Large intestine (tissue), 3 donors: ENCODE results near the gene PARP9. TPM values are rescaled to one million over a fixed set of nuclear protein-coding genes. Genes with fewer than 3 reads are reported as not detected.

Experiments
- DNase-seq, 2 donors: peaks; one replicate each; pipeline versions ENCODE4 v3.0.0 to v3.0.0-alpha.2; 2013
- H3K27ac ChIP-seq: one replicate; pipeline ENCODE4 v1.5.1; 2013; ENCODE audit warnings: low read length
- H3K27me3 ChIP-seq: 2 replicates; pipeline ENCODE4 v1.6.1; 2013; ENCODE audit warnings: low read length; ENCODE audit not compliant: control insufficient read depth, insufficient read depth
- H3K36me3 ChIP-seq: 2 replicates; pipeline ENCODE4 v1.6.1; 2013; ENCODE audit warnings: low read length; ENCODE audit not compliant: control insufficient read depth, insufficient read depth
- H3K4me1 ChIP-seq: one replicate; pipeline ENCODE4 v1.6.1; 2013; ENCODE audit warnings: low read length; ENCODE audit not compliant: control insufficient read depth, insufficient read depth
- H3K4me3 ChIP-seq: one replicate; pipeline ENCODE4 v1.5.1; 2013; ENCODE audit warnings: low read length
- H3K9me3 ChIP-seq: one replicate; pipeline ENCODE4 v1.6.1; 2013; ENCODE audit warnings: mild to moderate bottlenecking, low read depth, low read length, moderate library complexity; ENCODE audit not compliant: control insufficient read depth
- WGBS: methylation state at CpG from one replicate; pipeline ENCODE4 v1.1.5; 2013; ENCODE audit warnings: low lambda C conversion rate; ENCODE audit not compliant: insufficient coverage; 5-methylcytosine and 5-hydroxymethylcytosine counted together
- polyA plus RNA-seq: library from polyadenylated mRNA; unstranded; fragments of 120-200 nt; gene quantifications from one replicate; pipeline ENCODE4 v1.2.1, GENCODE V29; 2013

Gene PARP9
- polyA plus RNA-seq, 1 donor = 32.0 TPM

DNA sequence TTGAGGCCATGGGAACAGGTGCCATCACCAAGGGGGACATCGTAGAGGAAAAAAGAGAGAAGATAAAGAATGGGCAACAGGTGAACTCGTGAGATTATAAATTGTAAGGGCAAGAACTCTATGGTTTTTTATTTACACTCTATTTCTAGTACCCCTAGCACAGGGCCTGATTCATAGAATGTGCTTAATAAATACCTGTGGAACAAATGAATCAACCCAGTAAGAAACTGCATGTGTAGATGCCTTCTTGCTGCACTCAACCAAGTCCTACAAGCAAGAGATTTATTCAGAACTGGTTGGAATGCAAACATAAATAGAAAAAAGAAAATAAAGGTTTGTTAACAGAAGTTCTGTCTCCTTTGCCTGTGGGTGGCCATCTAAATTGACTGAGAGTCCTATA is 30.6 kb downstream of the PARP9 start:
- Histone ChIP-seq H3K4me1 (peaks cover 11% of the 10 kb centered on the region), H3K27ac (no peak overlapping the region), H3K9me3 (no peaks in the 10 kb centered on the region), H3K4me3 (no peak overlapping the region), H3K36me3 (peaks cover 52% of the 10 kb centered on the region), H3K27me3 (no peaks in the 10 kb centered on the region)
- 86% methylated on average over 2 of the region's 2 CpGs for WGBS
- DNase-seq = no peak

DNA sequence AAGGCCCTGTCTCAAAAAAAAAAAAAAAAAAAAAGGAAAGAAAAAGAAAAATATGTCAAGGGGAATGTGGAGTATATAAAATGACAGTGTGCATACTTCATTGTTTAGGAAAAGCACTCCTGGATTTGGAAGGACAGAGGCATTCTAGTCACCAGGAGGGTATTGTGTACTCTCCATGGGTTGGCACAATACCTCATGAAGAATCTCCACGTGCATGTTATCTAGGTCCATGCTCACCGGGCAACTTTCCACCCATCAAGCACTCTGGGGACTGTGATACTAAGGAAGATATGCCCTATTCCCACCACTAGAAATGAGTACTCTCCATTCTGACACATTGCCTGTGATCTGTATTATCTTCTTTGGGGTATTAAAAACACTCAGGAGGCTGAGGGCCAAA is 33.9 kb downstream of the PARP9 start:
- no peaks in the 10 kb centered on the region for H3K9me3 ChIP-seq
- H3K27ac ChIP-seq = no peak overlapping the region
- peaks cover 5% of the 10 kb centered on the region for H3K4me1 ChIP-seq
- no CpG with 5 or more reads among the region's 2 CpGs for WGBS
- DNase-seq = no peak
- H3K4me3 ChIP-seq = no peak overlapping the region
- no peaks in the 10 kb centered on the region for H3K27me3 ChIP-seq
- H3K36me3 ChIP-seq = peaks cover 49% of the 10 kb centered on the region

- WGBS = 100% methylated on average over 4 of the region's 11 CpGs
- Histone ChIP-seq H3K27me3 (no peaks in the 10 kb centered on the region), H3K4me3 (no peak overlapping the region), H3K36me3 (peaks cover 4% of the 10 kb centered on the region), H3K27ac (no peak overlapping the region), H3K9me3 (no peaks in the 10 kb centered on the region), H3K4me1 (no peaks in the 10 kb centered on the region)
- DNase-seq = no peak
Measured at GRCh38 chr3:122523317-122523716, 40.8 kb downstream of the PARP9 start.

DNA sequence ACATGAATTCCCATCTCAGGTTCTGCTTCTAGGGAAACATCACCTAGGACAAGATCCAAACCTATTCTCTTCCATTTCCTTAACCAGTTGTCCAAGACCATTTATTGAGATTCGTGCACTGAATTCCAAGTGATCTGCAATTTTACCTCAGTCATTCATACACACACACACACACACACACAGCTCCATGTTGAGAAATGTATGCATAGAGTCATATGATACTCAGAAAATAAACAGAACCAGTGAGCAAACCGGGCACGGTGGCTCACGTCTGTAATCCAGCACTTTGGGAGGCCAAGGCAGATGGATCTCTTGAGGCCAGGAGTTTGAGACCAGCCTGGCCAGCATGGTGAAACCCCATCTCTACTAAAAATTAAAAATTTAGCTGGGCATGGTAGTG is 43.2 kb downstream of the PARP9 start:
- H3K9me3 ChIP-seq = no peaks in the 10 kb centered on the region
- H3K27me3 ChIP-seq = no peaks in the 10 kb centered on the region
- no peaks in the 10 kb centered on the region for H3K36me3 ChIP-seq
- WGBS = no CpG with 5 or more reads among the region's 4 CpGs
- no peak for DNase-seq
- no peak overlapping the region for H3K27ac ChIP-seq
- H3K4me3 ChIP-seq = no peak overlapping the region
- no peaks in the 10 kb centered on the region for H3K4me1 ChIP-seq

- Histone ChIP-seq H3K9me3 (no peaks in the 10 kb centered on the region), H3K27ac (no peak overlapping the region), H3K36me3 (no peaks in the 10 kb centered on the region), H3K4me1 (no peaks in the 10 kb centered on the region), H3K4me3 (no peak overlapping the region), H3K27me3 (no peaks in the 10 kb centered on the region)
- no peak for DNase-seq
Measured at GRCh38 chr3:122519693-122520092, 44.4 kb downstream of the PARP9 start.

DNA sequence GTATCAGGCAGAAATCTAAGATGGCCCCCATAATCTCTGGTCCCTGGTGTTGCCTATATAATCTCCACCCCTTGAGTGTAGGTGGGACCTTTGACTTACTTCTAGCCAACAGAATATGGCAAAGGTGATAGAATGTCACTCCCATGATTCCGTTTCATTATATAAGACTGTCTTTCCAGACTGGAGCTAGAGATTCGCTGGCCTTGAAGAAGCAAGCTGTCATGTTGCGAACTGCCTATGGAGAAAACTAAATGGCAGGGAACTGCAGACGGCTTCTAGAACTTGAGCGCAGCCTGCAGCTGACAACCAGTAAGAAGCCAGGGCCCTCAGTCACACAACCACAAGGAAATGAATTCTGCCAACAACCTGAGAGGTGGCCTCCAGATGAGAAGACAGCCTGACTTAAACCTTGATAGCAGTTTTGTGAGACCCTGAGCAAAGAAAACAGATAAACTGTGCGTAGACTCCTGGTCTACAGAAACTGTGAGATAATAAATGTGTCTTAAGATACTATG is 47.2 kb downstream of the PARP9 start:
- Histone ChIP-seq H3K36me3 (no peaks in the 10 kb centered on the region), H3K4me3 (no peak overlapping the region), H3K4me1 (peaks cover 2% of the 10 kb centered on the region), H3K9me3 (no peaks in the 10 kb centered on the region), H3K27ac (no peak overlapping the region), H3K27me3 (no peaks in the 10 kb centered on the region)
- no peak for DNase-seq
- WGBS = no CpG with 5 or more reads among the region's 6 CpGs

- Histone ChIP-seq H3K4me3 (no peak overlapping the region), H3K9me3 (no peaks in the 10 kb centered on the region), H3K27ac (peak overlapping the region; percentile 54), H3K4me1 (peaks cover 4% of the 10 kb centered on the region), H3K36me3 (no peaks in the 10 kb centered on the region), H3K27me3 (no peaks in the 10 kb centered on the region)
- WGBS = no CpG with 5 or more reads among the region's 3 CpGs
- DNase-seq = peak; percentile 41 to 71
Measured at GRCh38 chr3:122515870-122516269, 48.2 kb downstream of the PARP9 start.

GRCh38 chr3:122515020-122515468 is 49.1 kb downstream of the PARP9 start:
- H3K4me3 ChIP-seq = peak overlapping the region; percentile 75
- no peaks in the 10 kb centered on the region for H3K27me3 ChIP-seq
- no peak for DNase-seq
- peaks cover 4% of the 10 kb centered on the region for H3K4me1 ChIP-seq
- H3K9me3 ChIP-seq = no peaks in the 10 kb centered on the region
- no peak overlapping the region for H3K27ac ChIP-seq
- WGBS = 58% methylated on average over 3 of the region's 19 CpGs
- no peaks in the 10 kb centered on the region for H3K36me3 ChIP-seq

GRCh38 chr3:122514123-122515019 is 49.7 kb downstream of the PARP9 start, which contains the start of gene KPNA1:
Gene KPNA1, minus strand, starts transcription at chr3:122514939. Its CDS starts 18,374 bp downstream, at chr3:122496565.
- peak; percentile 89 to 92 for DNase-seq
- Histone ChIP-seq H3K4me3 (peak within 1 kb of the TSS; percentile 75), H3K36me3 (no peaks in the 10 kb centered on the region), H3K27me3 (no peaks in the 10 kb centered on the region), H3K27ac (peak within 1 kb of the TSS; percentile 96), H3K9me3 (no peaks in the 10 kb centered on the region), H3K4me1 (peaks cover 4% of the 10 kb centered on the region)
- WGBS = 0% methylated on average over 2 of the region's 109 CpGs

- H3K36me3 ChIP-seq = no peaks in the 10 kb centered on the region
- peak overlapping the region; percentile 75 for H3K4me3 ChIP-seq
- no peak for DNase-seq
- H3K27me3 ChIP-seq = no peaks in the 10 kb centered on the region
- peaks cover 4% of the 10 kb centered on the region for H3K4me1 ChIP-seq
- WGBS = 60% methylated on average over 2 of the region's 19 CpGs
- peak overlapping the region; percentile 96 for H3K27ac ChIP-seq
- no peaks in the 10 kb centered on the region for H3K9me3 ChIP-seq
Measured at GRCh38 chr3:122513386-122514122, 50.5 kb downstream of the PARP9 start.
